ENCODE results near the gene CCR5. TPM values are rescaled to one million over a fixed set of nuclear protein-coding genes. Genes with fewer than 3 reads are reported as not detected.
"Not testable (repeated sequence)": the region's sequence is repeated elsewhere in the genome, so short reads cannot be mapped to it uniquely, and the experiment has no call there.

The CCR5 gene
- 0.12 and 0.22 TPM in 2 replicates for total RNA-seq (ENCODE audit: low replicate concordance)
- long read RNA-seq = 0 reads

DNA sequence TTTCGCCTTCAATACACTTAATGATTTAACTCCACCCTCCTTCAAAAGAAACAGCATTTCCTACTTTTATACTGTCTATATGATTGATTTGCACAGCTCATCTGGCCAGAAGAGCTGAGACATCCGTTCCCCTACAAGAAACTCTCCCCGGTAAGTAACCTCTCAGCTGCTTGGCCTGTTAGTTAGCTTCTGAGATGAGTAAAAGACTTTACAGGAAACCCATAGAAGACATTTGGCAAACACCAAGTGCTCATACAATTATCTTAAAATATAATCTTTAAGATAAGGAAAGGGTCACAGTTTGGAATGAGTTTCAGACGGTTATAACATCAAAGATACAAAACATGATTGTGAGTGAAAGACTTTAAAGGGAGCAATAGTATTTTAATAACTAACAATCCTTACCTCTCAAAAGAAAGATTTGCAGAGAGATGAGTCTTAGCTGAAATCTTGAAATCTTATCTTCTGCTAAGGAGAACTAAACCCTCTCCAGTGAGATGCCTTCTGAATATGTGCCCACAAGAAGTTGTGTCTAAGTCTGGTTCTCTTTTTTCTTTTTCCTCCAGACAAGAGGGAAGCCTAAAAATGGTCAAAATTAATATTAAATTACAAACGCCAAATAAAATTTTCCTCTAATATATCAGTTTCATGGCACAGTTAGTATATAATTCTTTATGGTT is at the start of gene CCR5:
Gene CCR5 (plus strand): TSS at position 108 of the 680 bp plus-strand sequence. CDS start 1,957 bp downstream, outside the sequence.
- DNase-seq (ENCODE audit: extremely low spot score, unreplicated experiment) = no peak
- TF ChIP-seq, protein P1, sequence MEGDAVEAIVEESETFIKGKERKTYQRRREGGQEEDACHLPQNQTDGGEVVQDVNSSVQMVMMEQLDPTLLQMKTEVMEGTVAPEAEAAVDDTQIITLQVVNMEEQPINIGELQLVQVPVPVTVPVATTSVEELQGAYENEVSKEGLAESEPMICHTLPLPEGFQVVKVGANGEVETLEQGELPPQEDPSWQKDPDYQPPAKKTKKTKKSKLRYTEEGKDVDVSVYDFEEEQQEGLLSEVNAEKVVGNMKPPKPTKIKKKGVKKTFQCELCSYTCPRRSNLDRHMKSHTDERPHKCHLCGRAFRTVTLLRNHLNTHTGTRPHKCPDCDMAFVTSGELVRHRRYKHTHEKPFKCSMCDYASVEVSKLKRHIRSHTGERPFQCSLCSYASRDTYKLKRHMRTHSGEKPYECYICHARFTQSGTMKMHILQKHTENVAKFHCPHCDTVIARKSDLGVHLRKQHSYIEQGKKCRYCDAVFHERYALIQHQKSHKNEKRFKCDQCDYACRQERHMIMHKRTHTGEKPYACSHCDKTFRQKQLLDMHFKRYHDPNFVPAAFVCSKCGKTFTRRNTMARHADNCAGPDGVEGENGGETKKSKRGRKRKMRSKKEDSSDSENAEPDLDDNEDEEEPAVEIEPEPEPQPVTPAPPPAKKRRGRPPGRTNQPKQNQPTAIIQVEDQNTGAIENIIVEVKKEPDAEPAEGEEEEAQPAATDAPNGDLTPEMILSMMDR (conservative IDR thresholded peaks at IDR 0.05) = no peak
- no peak within 1 kb of the TSS for H3K4me3 Mint-ChIP-seq
- H3K27me3 Mint-ChIP-seq = peaks cover 53% of the 10 kb centered on the region
- peaks cover 6% of the 10 kb centered on the region for H3K4me1 Mint-ChIP-seq (ENCODE audit: unreplicated experiment)
- H3K27ac Mint-ChIP-seq = no peak within 1 kb of the TSS
- H3K36me3 Mint-ChIP-seq = no peaks in the 10 kb centered on the region
- no peaks in the 10 kb centered on the region for H3K9me3 Mint-ChIP-seq

DNA sequence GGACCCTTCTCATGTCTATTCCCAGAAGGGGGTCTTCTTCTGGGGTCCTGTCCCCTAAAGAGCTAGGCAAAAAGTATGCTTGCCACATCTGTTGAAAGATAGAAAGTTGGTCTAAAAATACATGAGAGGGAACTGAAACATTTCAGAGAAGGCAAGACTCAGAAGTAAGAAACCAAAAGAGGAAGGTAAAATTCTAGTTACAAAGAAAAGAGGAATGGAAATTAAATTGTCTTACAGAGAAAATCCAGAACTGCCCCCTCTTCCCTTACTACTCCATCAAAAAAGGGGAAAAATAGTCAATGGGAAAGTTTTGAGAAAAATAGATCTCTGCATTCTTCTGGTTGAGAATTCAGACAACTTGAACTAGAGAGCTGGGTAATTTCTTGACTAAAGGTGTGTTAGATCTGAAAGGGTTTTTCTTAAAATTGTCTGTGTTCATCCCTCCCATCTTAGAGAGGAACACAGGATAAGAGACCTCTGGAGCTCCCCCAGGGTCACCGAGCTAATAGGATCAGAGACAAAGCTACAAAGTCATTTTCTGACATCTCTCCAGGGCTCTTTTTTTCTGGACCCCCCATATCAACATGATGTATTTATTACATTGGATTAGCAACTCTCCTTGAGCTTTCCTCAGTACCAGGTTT is 49.2 kb upstream of the CCR5 start:
- DNase-seq (ENCODE audit: extremely low spot score, unreplicated experiment) = no peak
- H3K4me1 Mint-ChIP-seq (ENCODE audit: unreplicated experiment) = no peaks in the 10 kb centered on the region
- H3K9me3 Mint-ChIP-seq = no peaks in the 10 kb centered on the region
- TF ChIP-seq, protein P1 (conservative IDR thresholded peaks at IDR 0.05) = no peak
- no peak overlapping the region for H3K27ac Mint-ChIP-seq
- peaks cover 38% of the 10 kb centered on the region for H3K27me3 Mint-ChIP-seq
- no peak overlapping the region for H3K4me3 Mint-ChIP-seq
- no peaks in the 10 kb centered on the region for H3K36me3 Mint-ChIP-seq

DNA sequence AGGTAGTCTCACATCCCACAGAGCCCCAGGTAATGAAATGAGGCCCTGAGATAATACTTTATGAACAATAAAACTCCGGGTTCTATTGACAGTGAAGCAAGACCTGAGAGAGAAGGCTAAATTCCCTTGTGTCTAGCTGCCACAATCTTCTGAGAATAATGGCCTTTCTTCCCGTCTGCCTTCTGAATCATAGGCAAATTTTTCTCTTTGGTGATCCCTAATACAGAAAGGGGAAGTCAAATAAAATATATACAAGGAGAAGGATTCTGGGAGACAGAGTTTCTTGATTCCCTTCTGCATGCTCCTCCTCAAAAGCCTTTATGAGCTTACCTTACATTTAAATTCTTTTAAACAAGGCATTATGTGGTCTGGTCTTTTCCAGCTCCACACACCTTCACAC is 46.7 kb upstream of the CCR5 start:
- Mint-ChIP-seq H3K36me3 (no peaks in the 10 kb centered on the region), H3K27ac (no peak overlapping the region), H3K9me3 (no peaks in the 10 kb centered on the region), H3K27me3 (peaks cover 34% of the 10 kb centered on the region), H3K4me3 (no peak overlapping the region), H3K4me1 (ENCODE audit: unreplicated experiment) (no peaks in the 10 kb centered on the region)
- no peak for DNase-seq (ENCODE audit: extremely low spot score, unreplicated experiment)
- TF ChIP-seq, protein P1 (conservative IDR thresholded peaks at IDR 0.05) = no peak

DNA sequence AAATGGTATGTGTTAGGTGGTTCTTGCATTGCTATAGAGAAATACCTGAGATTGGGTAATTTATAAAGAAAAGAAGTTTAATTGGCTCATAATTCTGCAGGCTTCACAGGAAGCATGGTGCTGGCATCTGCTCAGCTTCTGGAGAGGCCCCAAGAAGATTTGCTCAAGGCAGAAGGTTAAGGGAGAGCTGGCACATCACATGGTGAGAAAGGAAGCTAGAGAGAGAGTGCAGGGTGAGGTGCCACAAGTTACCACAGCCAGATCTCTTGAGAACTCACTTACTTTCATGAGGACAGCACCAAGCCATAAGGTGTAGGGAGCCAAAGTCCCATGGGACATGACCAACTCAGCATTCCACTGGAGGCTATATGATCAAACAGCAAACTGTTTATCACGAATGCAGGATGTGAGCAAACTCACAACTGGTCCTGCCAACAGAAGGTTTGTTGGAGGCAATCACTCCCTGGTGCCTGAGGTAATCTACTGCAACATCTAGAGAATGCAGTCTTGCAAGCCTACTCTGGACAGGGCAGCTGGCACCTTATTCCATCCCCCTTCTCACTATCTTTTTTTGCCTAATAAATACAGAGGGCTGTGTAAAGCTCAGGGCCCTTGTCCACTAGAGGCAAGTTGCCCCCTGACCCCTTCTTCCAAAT is 45.0 kb upstream of the CCR5 start:
- DNase-seq (ENCODE audit: extremely low spot score, unreplicated experiment) = no peak
- Mint-ChIP-seq H3K36me3 (no peaks in the 10 kb centered on the region), H3K27me3 (peaks cover 35% of the 10 kb centered on the region), H3K9me3 (no peaks in the 10 kb centered on the region), H3K27ac (no peak overlapping the region), H3K4me1 (ENCODE audit: unreplicated experiment) (no peaks in the 10 kb centered on the region), H3K4me3 (no peak overlapping the region)
- TF ChIP-seq, protein P1 (conservative IDR thresholded peaks at IDR 0.05) = no peak

DNA sequence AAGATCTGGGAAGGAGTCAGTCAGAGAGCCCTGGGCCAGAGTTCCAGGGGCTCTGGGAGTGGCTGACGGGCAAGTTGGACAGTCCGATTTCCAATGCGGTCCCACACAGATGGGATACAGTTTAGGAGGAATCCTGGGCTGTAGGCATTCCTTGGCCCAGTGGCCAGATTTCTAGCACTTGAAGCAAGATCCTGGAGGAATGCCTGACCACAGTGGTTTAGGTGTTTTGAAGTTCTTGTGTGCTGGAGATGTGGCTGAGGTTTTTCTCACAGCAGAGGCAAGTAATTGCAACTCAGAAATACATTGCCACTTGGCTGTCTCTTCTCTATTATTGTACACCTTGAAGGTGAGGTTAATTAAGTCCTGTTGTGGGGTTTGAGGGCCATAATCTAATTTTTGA is 40.1 kb upstream of the CCR5 start:
- H3K27me3 Mint-ChIP-seq = peaks cover 27% of the 10 kb centered on the region
- not testable (repeated sequence) for H3K9me3 Mint-ChIP-seq; DNase-seq (ENCODE audit: extremely low spot score, unreplicated experiment); H3K36me3 Mint-ChIP-seq; H3K27ac Mint-ChIP-seq; H3K4me1 Mint-ChIP-seq (ENCODE audit: unreplicated experiment); H3K4me3 Mint-ChIP-seq

All from type B pancreatic cell (in vitro differentiated cells).